Measurements from ENCODE around the gene ELOB.

ELOB gene

GRCh38 chr16:2763173-2763572 is 13.9 kb downstream of the ELOB start:
- TF ChIP-seq TAF1 (IDR thresholded peaks at IDR 0.05; ENCODE audit: borderline replicate concordance, insufficient read depth, low read length) (no peak), FOXP2 (optimal IDR thresholded peaks at IDR 0.05; ENCODE audit: borderline replicate concordance, extremely low read depth, extremely low read length, insufficient read depth) (no peak), POLR2AphosphoS5 (IDR thresholded peaks at IDR 0.05; ENCODE audit: low read depth, low read length) (no peak), SIN3A (IDR thresholded peaks at IDR 0.05; ENCODE audit: borderline replicate concordance, insufficient read depth, low read length) (no peak)
- TF ChIP-seq, protein P1, sequence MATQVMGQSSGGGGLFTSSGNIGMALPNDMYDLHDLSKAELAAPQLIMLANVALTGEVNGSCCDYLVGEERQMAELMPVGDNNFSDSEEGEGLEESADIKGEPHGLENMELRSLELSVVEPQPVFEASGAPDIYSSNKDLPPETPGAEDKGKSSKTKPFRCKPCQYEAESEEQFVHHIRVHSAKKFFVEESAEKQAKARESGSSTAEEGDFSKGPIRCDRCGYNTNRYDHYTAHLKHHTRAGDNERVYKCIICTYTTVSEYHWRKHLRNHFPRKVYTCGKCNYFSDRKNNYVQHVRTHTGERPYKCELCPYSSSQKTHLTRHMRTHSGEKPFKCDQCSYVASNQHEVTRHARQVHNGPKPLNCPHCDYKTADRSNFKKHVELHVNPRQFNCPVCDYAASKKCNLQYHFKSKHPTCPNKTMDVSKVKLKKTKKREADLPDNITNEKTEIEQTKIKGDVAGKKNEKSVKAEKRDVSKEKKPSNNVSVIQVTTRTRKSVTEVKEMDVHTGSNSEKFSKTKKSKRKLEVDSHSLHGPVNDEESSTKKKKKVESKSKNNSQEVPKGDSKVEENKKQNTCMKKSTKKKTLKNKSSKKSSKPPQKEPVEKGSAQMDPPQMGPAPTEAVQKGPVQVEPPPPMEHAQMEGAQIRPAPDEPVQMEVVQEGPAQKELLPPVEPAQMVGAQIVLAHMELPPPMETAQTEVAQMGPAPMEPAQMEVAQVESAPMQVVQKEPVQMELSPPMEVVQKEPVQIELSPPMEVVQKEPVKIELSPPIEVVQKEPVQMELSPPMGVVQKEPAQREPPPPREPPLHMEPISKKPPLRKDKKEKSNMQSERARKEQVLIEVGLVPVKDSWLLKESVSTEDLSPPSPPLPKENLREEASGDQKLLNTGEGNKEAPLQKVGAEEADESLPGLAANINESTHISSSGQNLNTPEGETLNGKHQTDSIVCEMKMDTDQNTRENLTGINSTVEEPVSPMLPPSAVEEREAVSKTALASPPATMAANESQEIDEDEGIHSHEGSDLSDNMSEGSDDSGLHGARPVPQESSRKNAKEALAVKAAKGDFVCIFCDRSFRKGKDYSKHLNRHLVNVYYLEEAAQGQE (IDR thresholded peaks at IDR 0.05; ENCODE audit: insufficient read depth in 1 of 2, low read depth in 2 of 2, low read length in 2 of 2), result no peak

- TF ChIP-seq, protein P1 (IDR thresholded peaks at IDR 0.05; ENCODE audit: insufficient read depth in 1 of 2, low read depth in 2 of 2, low read length in 2 of 2), result no peak
- TF ChIP-seq FOXP2 (optimal IDR thresholded peaks at IDR 0.05; ENCODE audit: borderline replicate concordance, extremely low read depth, extremely low read length, insufficient read depth) (no peak), POLR2AphosphoS5 (IDR thresholded peaks at IDR 0.05; ENCODE audit: low read depth, low read length) (no peak), TAF1 (IDR thresholded peaks at IDR 0.05; ENCODE audit: borderline replicate concordance, insufficient read depth, low read length) (no peak), SIN3A (IDR thresholded peaks at IDR 0.05; ENCODE audit: borderline replicate concordance, insufficient read depth, low read length) (no peak)
Measured at GRCh38 chr16:2762711-2763110, 14.4 kb downstream of the ELOB start.

DNA sequence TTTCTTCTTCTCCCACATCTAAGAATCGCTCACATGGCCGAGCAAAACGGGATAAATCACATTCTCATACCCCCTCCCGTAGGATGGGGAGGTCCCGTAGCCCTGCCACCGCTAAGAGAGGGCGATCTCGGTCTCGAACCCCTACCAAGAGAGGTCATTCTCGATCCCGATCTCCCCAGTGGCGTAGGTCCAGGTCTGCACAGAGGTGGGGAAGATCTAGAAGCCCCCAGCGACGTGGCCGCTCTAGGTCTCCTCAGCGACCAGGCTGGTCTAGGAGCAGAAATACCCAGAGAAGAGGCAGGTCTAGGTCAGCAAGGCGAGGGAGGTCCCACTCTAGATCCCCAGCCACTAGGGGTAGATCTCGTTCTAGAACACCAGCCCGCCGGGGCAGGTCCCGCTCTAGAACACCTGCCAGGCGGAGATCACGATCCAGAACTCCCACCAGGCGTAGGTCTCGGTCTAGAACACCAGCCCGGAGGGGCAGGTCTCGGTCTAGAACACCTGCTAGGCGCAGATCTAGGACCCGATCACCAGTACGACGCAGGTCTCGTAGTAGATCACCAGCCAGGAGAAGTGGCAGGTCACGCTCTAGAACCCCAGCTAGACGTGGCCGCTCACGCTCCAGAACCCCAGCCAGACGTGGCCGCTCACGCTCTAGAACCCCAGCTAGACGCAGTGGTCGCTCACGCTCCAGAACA is 15.0 kb downstream of the ELOB start:
- TF ChIP-seq POLR2AphosphoS5 (IDR thresholded peaks at IDR 0.05; ENCODE audit: low read depth, low read length) (no peak), SIN3A (IDR thresholded peaks at IDR 0.05; ENCODE audit: borderline replicate concordance, insufficient read depth, low read length) (no peak), FOXP2 (optimal IDR thresholded peaks at IDR 0.05; ENCODE audit: borderline replicate concordance, extremely low read depth, extremely low read length, insufficient read depth) (no peak), TAF1 (IDR thresholded peaks at IDR 0.05; ENCODE audit: borderline replicate concordance, insufficient read depth, low read length) (no peak)
- TF ChIP-seq, protein P1 (IDR thresholded peaks at IDR 0.05; ENCODE audit: insufficient read depth in 1 of 2, low read depth in 2 of 2, low read length in 2 of 2), result no peak

- TF ChIP-seq TAF1 (IDR thresholded peaks at IDR 0.05; ENCODE audit: borderline replicate concordance, insufficient read depth, low read length), result no peak
- TF ChIP-seq, protein P1 (IDR thresholded peaks at IDR 0.05; ENCODE audit: insufficient read depth in 1 of 2, low read depth in 2 of 2, low read length in 2 of 2), result no peak
Measured at GRCh38 chr16:2761472-2761871, 15.6 kb downstream of the ELOB start.

- TF ChIP-seq, protein P1 (IDR thresholded peaks at IDR 0.05; ENCODE audit: insufficient read depth in 1 of 2, low read depth in 2 of 2, low read length in 2 of 2), result no peak
- TF ChIP-seq TAF1 (IDR thresholded peaks at IDR 0.05; ENCODE audit: borderline replicate concordance, insufficient read depth, low read length) (no peak), FOXP2 (optimal IDR thresholded peaks at IDR 0.05; ENCODE audit: borderline replicate concordance, extremely low read depth, extremely low read length, insufficient read depth) (no peak), SIN3A (IDR thresholded peaks at IDR 0.05; ENCODE audit: borderline replicate concordance, insufficient read depth, low read length) (no peak), POLR2AphosphoS5 (IDR thresholded peaks at IDR 0.05; ENCODE audit: low read depth, low read length) (no peak)
Measured at GRCh38 chr16:2757344-2757743, 19.7 kb downstream of the ELOB start.
